Lung (tissue), 12 donors: ENCODE results near the gene TOB2. TPM values are rescaled to one million over a fixed set of nuclear protein-coding genes. Genes with fewer than 3 reads are reported as not detected.
"Not testable (repeated sequence)": the region's sequence is repeated elsewhere in the genome, so short reads cannot be mapped to it uniquely, and the experiment has no call there.

ENCODE experiments used
- ATAC-seq: fragments of 200-7000 bp; cut with Tn5 transposase; one replicate; pipeline ENCODE4 v1.9.1; 2020; ENCODE audit warnings: moderate number of reproducible peaks; ENCODE audit not compliant: insufficient read depth, low FRiP score
- DNase-seq, 3 donors: peaks; one replicate each; pipeline ENCODE4 v3.0.0-alpha.2; 2013 to 2017
- H3K27ac ChIP-seq, 2 donors: one replicate each; pipeline ENCODE4 v1.5.1; 2013; ENCODE audit warnings: mild to moderate bottlenecking in 2 of 2, moderate library complexity in 2 of 2, control low read depth in 1 of 2, inconsistent platforms in 1 of 2, low read depth in 1 of 2, low read length in 1 of 2
- H3K27me3 ChIP-seq, 3 donors: one replicate each; pipeline ENCODE4 v1.5.1; 2013; ENCODE audit warnings: low read length in 2 of 3; ENCODE audit not compliant: control insufficient read depth in 3 of 3, insufficient read depth in 3 of 3
- H3K36me3 ChIP-seq, 4 donors: one replicate each; pipeline ENCODE4 v1.5.1; 2013; ENCODE audit warnings: low read length in 4 of 4, mild to moderate bottlenecking in 1 of 4, moderate library complexity in 1 of 4; ENCODE audit not compliant: control insufficient read depth in 4 of 4, insufficient read depth in 4 of 4
- H3K4me1 ChIP-seq, 5 donors: one replicate each; pipeline ENCODE4 v1.5.1; 2013; ENCODE audit warnings: low read length in 5 of 5, mild to moderate bottlenecking in 2 of 5, moderate library complexity in 1 of 5; ENCODE audit not compliant: control insufficient read depth in 5 of 5, insufficient read depth in 5 of 5
- H3K4me3 ChIP-seq: one replicate; pipeline ENCODE4 v1.5.1; 2013; ENCODE audit warnings: mild to moderate bottlenecking, control low read depth, moderate library complexity
- H3K9ac ChIP-seq, 2 donors: one replicate each; pipeline ENCODE4 v1.5.1; 2013; ENCODE audit warnings: low read length in 2 of 2, control low read depth in 1 of 2; ENCODE audit not compliant: insufficient read depth in 1 of 2
- H3K9me3 ChIP-seq, 4 donors: one replicate each; pipeline ENCODE4 v1.5.1; 2013; ENCODE audit warnings: low read length in 3 of 4, mild to moderate bottlenecking in 1 of 4, moderate library complexity in 1 of 4; ENCODE audit not compliant: control insufficient read depth in 4 of 4, insufficient read depth in 3 of 4
- WGBS, 2 donors: extraction: QIAGEN DNeasy Blood & Tissue Kit; methylation state at CpG; one replicate each; pipeline ENCODE4 v1.1.7; 2013; 5-methylcytosine and 5-hydroxymethylcytosine counted together
- polyA plus RNA-seq, 2 donors: library from polyadenylated mRNA; stranded (reverse); fragments of 200-250 nt; gene quantifications; one replicate each; pipeline ENCODE4 v1.2.1, GENCODE V29; 2013
- total RNA-seq, 2 donors: library from RNA; depleted of rRNA in 1 of 2; stranded (reverse); fragments of >200 nt in 1 of 2; gene quantifications; one replicate each; pipeline ENCODE4 v1.2.1, GENCODE V29; 2014 to 2021
- TF ChIP-seq, protein P1 (sequence below): IDR thresholded peaks from 2 replicates; pipeline ENCODE4 v1.5.1; 2012; ENCODE audit warnings: mild to moderate bottlenecking; ENCODE audit errors: control extremely low read depth, extremely low read depth
- donor health status: control.
- donor health status: control.
- donor health status: Bipolar disorder and iron deficiency.
- donor health status: healthy.
- donor health status: DM: yes; HTN: yes; CAD: no.

The TOB2 gene
- total and polyA plus RNA-seq, 4 donors, result 15.4 to 46.7 (median 23.5) TPM

- Histone ChIP-seq H3K4me1 (peaks cover 7 to 17% (median 14%) of the 10 kb centered on the region in 5 donors), H3K9me3 (no peaks in the 10 kb centered on the region), H3K36me3 (peaks cover 10 to 36% (median 29%) of the 10 kb centered on the region in 4 donors), H3K27me3 (no peaks in the 10 kb centered on the region), H3K4me3 (peak within 1 kb of the TSS; percentile 100), H3K27ac (peak within 1 kb of the TSS; percentile 90 to 99), H3K9ac (peak within 1 kb of the TSS; percentile 60 to 98)
- TF ChIP-seq, protein P1, sequence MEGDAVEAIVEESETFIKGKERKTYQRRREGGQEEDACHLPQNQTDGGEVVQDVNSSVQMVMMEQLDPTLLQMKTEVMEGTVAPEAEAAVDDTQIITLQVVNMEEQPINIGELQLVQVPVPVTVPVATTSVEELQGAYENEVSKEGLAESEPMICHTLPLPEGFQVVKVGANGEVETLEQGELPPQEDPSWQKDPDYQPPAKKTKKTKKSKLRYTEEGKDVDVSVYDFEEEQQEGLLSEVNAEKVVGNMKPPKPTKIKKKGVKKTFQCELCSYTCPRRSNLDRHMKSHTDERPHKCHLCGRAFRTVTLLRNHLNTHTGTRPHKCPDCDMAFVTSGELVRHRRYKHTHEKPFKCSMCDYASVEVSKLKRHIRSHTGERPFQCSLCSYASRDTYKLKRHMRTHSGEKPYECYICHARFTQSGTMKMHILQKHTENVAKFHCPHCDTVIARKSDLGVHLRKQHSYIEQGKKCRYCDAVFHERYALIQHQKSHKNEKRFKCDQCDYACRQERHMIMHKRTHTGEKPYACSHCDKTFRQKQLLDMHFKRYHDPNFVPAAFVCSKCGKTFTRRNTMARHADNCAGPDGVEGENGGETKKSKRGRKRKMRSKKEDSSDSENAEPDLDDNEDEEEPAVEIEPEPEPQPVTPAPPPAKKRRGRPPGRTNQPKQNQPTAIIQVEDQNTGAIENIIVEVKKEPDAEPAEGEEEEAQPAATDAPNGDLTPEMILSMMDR, result no peak
- ATAC-seq (peak; percentile 99), DNase-seq (peak; percentile 98 to 99 (median 99))
- WGBS, 2 donors, result 0 to 1% methylated on average over 49 to 51 of the region's 51 CpGs
Measured at GRCh38 chr22:41468381-41469217, 22.0 kb upstream of the TOB2 start, which contains the start of the genes ACO2 and PHF5A. Gene ACO2, plus strand, starts transcription at chr22:41469117. Its CDS starts 30 bp downstream, at chr22:41469147. Gene PHF5A, minus strand, starts transcription at chr22:41468692. Its CDS starts 39 bp downstream, at chr22:41468653.

- H3K4me3 ChIP-seq, result no peak overlapping the region
- no peak overlapping the region for H3K27ac ChIP-seq
- H3K4me1 ChIP-seq, result peaks cover 0 to 3% (median 0%) of the 10 kb centered on the region in 5 donors
- TF ChIP-seq, protein P1, result no peak
- 95 to 96% methylated on average over 4 of the region's 4 CpGs for WGBS, 2 donors
- no peak overlapping the region for H3K9ac ChIP-seq
- DNase-seq (no peak), ATAC-seq (no peak)
- peaks cover 28 to 49% (median 40%) of the 10 kb centered on the region in 4 donors for H3K36me3 ChIP-seq
- no peaks in the 10 kb centered on the region for H3K9me3 ChIP-seq
- H3K27me3 ChIP-seq, result no peaks in the 10 kb centered on the region
Measured at GRCh38 chr22:41461901-41462300, 15.3 kb upstream of the TOB2 start.

DNA sequence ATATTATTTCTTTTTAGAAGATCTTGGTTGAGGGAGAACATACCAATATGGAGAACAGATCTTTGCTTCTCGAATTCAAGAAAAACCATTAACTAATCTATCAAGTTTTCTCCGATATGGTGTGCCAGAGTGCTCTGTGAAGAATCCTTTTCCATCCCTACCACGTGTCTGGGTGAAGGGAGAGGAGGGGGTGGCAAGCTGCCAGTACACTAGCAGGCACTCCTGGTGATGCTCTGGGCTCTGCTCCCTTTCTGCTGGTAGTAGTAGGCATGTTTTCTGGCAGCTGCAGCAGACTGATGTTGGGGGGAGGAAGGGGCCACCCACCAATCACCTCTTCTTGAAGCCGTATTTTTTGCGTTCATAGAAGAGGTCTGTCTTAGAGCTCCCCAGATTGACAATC lies 13.5 kb upstream of the TOB2 start:
- not testable (repeated sequence) for ATAC-seq, H3K27ac ChIP-seq, H3K27me3 ChIP-seq, H3K4me1 ChIP-seq, H3K9me3 ChIP-seq, H3K9ac ChIP-seq, H3K4me3 ChIP-seq, DNase-seq
- 86 to 88% methylated on average over 5 of the region's 5 CpGs for WGBS, 2 donors
- peaks cover 21 to 36% (median 32%) of the 10 kb centered on the region in 4 donors for H3K36me3 ChIP-seq

GRCh38 chr22:41459431-41459830 lies 12.8 kb upstream of the TOB2 start:
- Histone ChIP-seq H3K4me1 (no peaks in the 10 kb centered on the region), H3K27ac (no peak overlapping the region), H3K4me3 (no peak overlapping the region), H3K9me3 (no peaks in the 10 kb centered on the region), H3K36me3 (peaks cover 21 to 31% (median 28%) of the 10 kb centered on the region in 4 donors), H3K27me3 (no peaks in the 10 kb centered on the region), H3K9ac (no peak overlapping the region)
- ATAC-seq (no peak), DNase-seq (no peak)
- TF ChIP-seq, protein P1, result no peak
- WGBS, 2 donors, result 51 to 56% methylated on average over 1 of the region's 1 CpG
